Kidney (tissue), 14 donors: ENCODE measurements around the gene ROR1. TPM values are rescaled to one million over a fixed set of nuclear protein-coding genes. Genes with fewer than 3 reads are reported as not detected.

Experiments used
- DNase-seq, 5 donors: peaks; one replicate each; pipeline ENCODE4 v3.0.0-alpha.2; 2013 to 2020
- FAIRE-seq: peaks from 2 replicates; lab custom pipeline; 2012; peaks lifted over from hg19 to GRCh38; lab: Jason Lieb, UNC
- H3K27ac ChIP-seq, 2 donors: one replicate each; pipeline ENCODE4 v1.7.0; 2013; ENCODE audit warnings: low read depth in 2 of 2, low read length in 2 of 2, inconsistent platforms in 1 of 2
- H3K27me3 ChIP-seq: one replicate; pipeline ENCODE4 v1.7.1; 2013; ENCODE audit warnings: low read length, inconsistent platforms; ENCODE audit not compliant: control insufficient read depth, insufficient read depth
- H3K36me3 ChIP-seq, 3 donors: one replicate each; pipeline versions ENCODE4 v1.7.0 to v1.7.1; 2013; ENCODE audit warnings: low read length in 3 of 3, control low read depth in 1 of 3, inconsistent platforms in 1 of 3; ENCODE audit not compliant: insufficient read depth in 3 of 3, control insufficient read depth in 2 of 3
- H3K4me1 ChIP-seq, 3 donors: one replicate each; pipeline versions ENCODE4 v1.7.0 to v1.7.1; 2013; ENCODE audit warnings: low read length in 3 of 3, inconsistent platforms in 1 of 3, low read depth in 1 of 3; ENCODE audit not compliant: control insufficient read depth in 2 of 3, insufficient read depth in 2 of 3
- H3K4me3 ChIP-seq, 3 donors: one replicate each; pipeline versions ENCODE4 v1.7.0 to v1.8.1; 2013; ENCODE audit warnings: low read length in 3 of 3, control low read depth in 1 of 3, inconsistent platforms in 1 of 3
- H3K9ac ChIP-seq, 3 donors: one replicate each; pipeline versions ENCODE4 v1.7.0 to v1.7.1; 2013; ENCODE audit warnings: low read length in 3 of 3, control low read depth in 1 of 3, inconsistent platforms in 1 of 3
- H3K9me3 ChIP-seq, 3 donors: one replicate each; pipeline versions ENCODE4 v1.7.0 to v1.7.1; 2013; ENCODE audit warnings: low read length in 3 of 3, control low read depth in 1 of 3, inconsistent platforms in 1 of 3; ENCODE audit not compliant: control insufficient read depth in 2 of 3, insufficient read depth in 1 of 3
- intact Hi-C: fragments of 100-400 bp; cut with DNase I; formaldehyde crosslinking; loops from one replicate; pipeline ENCODE4 v1.11.1; 2022
- polyA plus RNA-seq: library from polyadenylated mRNA; stranded (reverse); fragments of 350-450 nt; fragmentation: Illumina TruSeq; extraction: RNeasy Lipid Tissue Mini Kit (QIAGEN cat#74804); gene quantifications from one replicate; pipeline ENCODE4 v1.2.3, GENCODE V29; 2014; ENCODE audit warnings: low read depth, low replicate concordance; ENCODE audit not compliant: insufficient read depth
- total RNA-seq: library from RNA; stranded (reverse); fragmentation: NEBNext Ultra II Directional; extraction: Animal tissue kit (Norgen Biotek cat#: 25700); gene quantifications from one replicate; pipeline ENCODE4 v1.2.1, GENCODE V29; 2021
- TF ChIP-seq, protein P1 (sequence below): IDR thresholded peaks from 3 replicates; pipeline ENCODE4 v1.5.1; 2012; ENCODE audit warnings: mild to moderate bottlenecking, moderate library complexity, borderline replicate concordance; ENCODE audit not compliant: insufficient read depth; ENCODE audit errors: extremely low read depth
- donor health status: control.
- donor health status: control.
- donor health status: control.
- donor health status: control.
- donor health status: control.
- donor health status: DM: yes; HTN: yes; CAD: no.
- donor health status: Normal renal cell carcinoma (clear cell type).

The ROR1 gene
- total and polyA plus RNA-seq, 2 donors from 2014 or later = 0.77 to 8.0 TPM

DNA sequence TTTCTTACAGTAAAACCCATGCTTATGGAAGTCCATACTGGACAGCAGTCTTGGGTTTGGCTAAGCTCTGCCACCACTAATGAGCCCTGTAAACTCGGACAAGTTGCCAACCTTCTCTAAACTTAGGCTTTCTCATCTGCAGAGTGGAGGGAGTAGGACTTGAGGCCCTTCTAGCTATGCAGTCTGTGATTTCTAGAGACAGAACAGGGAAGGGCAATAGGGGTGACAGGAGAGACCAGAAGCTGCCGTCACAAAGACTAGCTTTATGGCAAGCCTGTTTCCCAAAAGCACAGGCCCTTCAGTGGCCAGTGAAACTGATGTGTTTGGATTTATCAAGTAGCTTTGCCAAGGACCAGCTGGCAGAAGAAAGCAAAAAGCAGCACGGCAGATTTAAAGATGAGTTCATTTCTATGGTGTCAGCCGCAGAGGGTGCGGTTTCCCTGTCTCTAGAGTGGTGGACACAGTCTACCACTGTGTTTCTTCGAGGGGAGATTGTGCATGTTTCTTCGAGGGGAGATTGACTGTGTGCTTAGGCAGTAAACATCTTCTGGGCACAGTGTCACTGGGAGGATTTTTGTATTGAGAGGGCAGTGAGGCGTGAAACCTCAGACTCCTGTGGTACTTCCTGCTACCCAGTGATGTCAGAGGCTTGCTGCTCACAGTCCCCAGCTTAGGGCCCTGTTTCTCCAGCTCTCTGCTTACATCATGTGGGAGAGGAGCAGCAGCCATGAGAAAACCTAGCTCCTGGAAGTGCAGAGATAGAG, 119.0 kb downstream of the ROR1 start:
- Histone ChIP-seq H3K27ac (peak overlapping the region in 1 of 2 donors; percentile 16), H3K4me1 (peaks cover 0 to 3% (median 0%) of the 10 kb centered on the region in 3 donors), H3K9me3 (no peaks in the 10 kb centered on the region), H3K4me3 (no peak overlapping the region), H3K27me3 (no peaks in the 10 kb centered on the region), H3K9ac (no peak overlapping the region), H3K36me3 (no peaks in the 10 kb centered on the region)
- TF ChIP-seq, protein P1, sequence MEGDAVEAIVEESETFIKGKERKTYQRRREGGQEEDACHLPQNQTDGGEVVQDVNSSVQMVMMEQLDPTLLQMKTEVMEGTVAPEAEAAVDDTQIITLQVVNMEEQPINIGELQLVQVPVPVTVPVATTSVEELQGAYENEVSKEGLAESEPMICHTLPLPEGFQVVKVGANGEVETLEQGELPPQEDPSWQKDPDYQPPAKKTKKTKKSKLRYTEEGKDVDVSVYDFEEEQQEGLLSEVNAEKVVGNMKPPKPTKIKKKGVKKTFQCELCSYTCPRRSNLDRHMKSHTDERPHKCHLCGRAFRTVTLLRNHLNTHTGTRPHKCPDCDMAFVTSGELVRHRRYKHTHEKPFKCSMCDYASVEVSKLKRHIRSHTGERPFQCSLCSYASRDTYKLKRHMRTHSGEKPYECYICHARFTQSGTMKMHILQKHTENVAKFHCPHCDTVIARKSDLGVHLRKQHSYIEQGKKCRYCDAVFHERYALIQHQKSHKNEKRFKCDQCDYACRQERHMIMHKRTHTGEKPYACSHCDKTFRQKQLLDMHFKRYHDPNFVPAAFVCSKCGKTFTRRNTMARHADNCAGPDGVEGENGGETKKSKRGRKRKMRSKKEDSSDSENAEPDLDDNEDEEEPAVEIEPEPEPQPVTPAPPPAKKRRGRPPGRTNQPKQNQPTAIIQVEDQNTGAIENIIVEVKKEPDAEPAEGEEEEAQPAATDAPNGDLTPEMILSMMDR = no peak
- intact Hi-C loops = no loop called here
- FAIRE-seq (no peak), DNase-seq (peak in 3 of 5 donors; percentile 46 to 69 (median 61))

DNA sequence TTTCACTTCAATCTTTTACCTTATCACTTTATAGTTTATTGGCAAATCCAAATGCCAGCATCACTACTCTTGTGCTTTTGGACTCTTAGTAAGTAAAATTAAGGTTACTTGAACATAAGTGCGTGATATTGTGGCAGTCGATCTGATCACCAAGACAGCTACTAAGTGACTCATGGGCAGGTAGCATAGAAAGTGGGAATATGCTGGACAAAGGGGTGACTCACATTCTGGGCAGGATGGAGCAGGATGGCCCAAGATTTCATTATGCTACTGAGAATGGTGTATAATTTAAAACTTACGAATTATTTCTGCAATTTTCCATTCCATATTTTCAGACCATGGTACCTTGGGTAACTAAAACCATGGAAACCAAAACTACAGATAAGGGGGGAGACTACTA, 120.2 kb downstream of the ROR1 start:
- FAIRE-seq (no peak), DNase-seq (no peak)
- Histone ChIP-seq H3K4me3 (no peak overlapping the region), H3K36me3 (no peaks in the 10 kb centered on the region), H3K27ac (no peak overlapping the region), H3K9me3 (no peaks in the 10 kb centered on the region), H3K9ac (no peak overlapping the region), H3K4me1 (peaks cover 0 to 6% (median 2%) of the 10 kb centered on the region in 3 donors), H3K27me3 (no peaks in the 10 kb centered on the region)
- TF ChIP-seq, protein P1 = no peak
- intact Hi-C loops = no loop called here

DNA sequence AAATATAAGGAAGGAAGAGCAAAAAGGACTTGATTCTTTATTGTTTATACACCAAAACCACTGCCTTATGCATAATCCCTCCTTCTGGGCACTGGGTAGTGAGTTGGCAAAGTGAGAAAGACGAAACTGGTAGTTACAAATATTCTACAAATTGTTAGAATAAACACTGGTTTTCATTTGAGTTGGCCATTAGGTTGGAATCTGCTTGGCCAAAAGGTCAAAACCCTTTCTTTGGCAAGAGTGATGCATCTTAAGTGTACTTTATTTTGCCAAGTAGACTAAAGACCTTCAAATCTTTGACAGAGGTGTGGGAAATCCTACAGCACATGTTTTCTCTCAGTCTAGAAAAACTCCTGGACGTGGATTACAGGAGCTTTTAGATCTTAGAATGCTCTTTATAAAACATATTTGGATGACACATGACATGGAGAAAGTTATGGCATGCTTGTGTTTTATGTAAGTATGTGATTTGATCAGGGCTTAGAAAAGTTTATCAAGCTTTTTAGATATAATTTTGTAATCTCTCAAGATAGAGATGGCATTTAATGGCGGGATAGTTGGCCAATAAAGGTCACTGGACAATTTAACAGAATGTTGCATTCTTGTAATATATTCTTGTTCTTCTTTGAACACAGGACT, 120.9 kb downstream of the ROR1 start:
- H3K4me3 ChIP-seq = no peak overlapping the region
- FAIRE-seq (no peak), DNase-seq (no peak)
- TF ChIP-seq, protein P1 = no peak
- no peaks in the 10 kb centered on the region for H3K36me3 ChIP-seq
- H3K27me3 ChIP-seq = no peaks in the 10 kb centered on the region
- no peak overlapping the region for H3K27ac ChIP-seq
- H3K4me1 ChIP-seq = peaks cover 0 to 6% (median 2%) of the 10 kb centered on the region in 3 donors
- no peak overlapping the region for H3K9ac ChIP-seq
- intact Hi-C loops = no loop called here
- no peaks in the 10 kb centered on the region for H3K9me3 ChIP-seq
